K562 (cell line): ENCODE measurements around the gene VAT1L. TPM values are rescaled to one million over a fixed set of nuclear protein-coding genes. Genes with fewer than 3 reads are reported as not detected.

ENCODE experiments used
- CAMTA2 ChIP-seq: fragments of 250-450 bp; sonication (Bioruptor Pico); conservative IDR thresholded peaks from 2 replicates; pipeline ENCODE4 v1.5.1; 2022
- E2F4 ChIP-seq: sonication (generic); formaldehyde crosslinking; IDR thresholded peaks from 2 replicates; pipeline ENCODE4 v1.8.0; 2022; ENCODE audit warnings: mild to moderate bottlenecking, low read depth, missing genetic modification reagents
- FIP1L1 ChIP-seq: fragments of 200-400 bp; formaldehyde crosslinking; IDR thresholded peaks from 2 replicates; pipeline ENCODE4 v1.6.1; 2018; ENCODE audit warnings: mild to moderate bottlenecking, low read depth, low read length; ENCODE audit not compliant: poor library complexity, severe bottlenecking
- LARP7 ChIP-seq: fragments of 450-650 bp; IDR thresholded peaks from 2 replicates; pipeline ENCODE4 v1.6.1; 2016
- MCM7 ChIP-seq, 2 experiments: fragments of 450-650 bp; IDR thresholded peaks; 2 replicates each; pipeline ENCODE4 v1.6.1; 2016 to 2018
- MECOM ChIP-seq: fragments of 250-450 bp; sonication (Bioruptor Pico); IDR thresholded peaks from 2 replicates; pipeline ENCODE4 v1.8.0; 2022; ENCODE audit warnings: inconsistent platforms
- NFIC ChIP-seq: fragments of 450-650 bp; IDR thresholded peaks from 2 replicates; pipeline ENCODE4 v1.6.1; 2017; ENCODE audit warnings: mild to moderate bottlenecking, inconsistent platforms
- PHB2 ChIP-seq: fragments of 450-650 bp; IDR thresholded peaks from 2 replicates; pipeline ENCODE4 v1.6.1; 2017; ENCODE audit warnings: low read depth
- POLR2AphosphoS5 ChIP-seq: IDR thresholded peaks from 2 replicates; pipeline ENCODE4 v1.6.1; 2011; ENCODE audit warnings: mild to moderate bottlenecking, low read depth, low read length, moderate library complexity; ENCODE audit not compliant: control insufficient read depth, insufficient read depth
- SP1 ChIP-seq: sonication (generic); formaldehyde crosslinking; IDR thresholded peaks from 2 replicates; pipeline ENCODE4 v1.8.1; 2022; ENCODE audit warnings: mild to moderate bottlenecking, missing genetic modification reagents
- TCF3 ChIP-seq: sonication (generic); formaldehyde crosslinking; IDR thresholded peaks from 2 replicates; pipeline ENCODE4 v1.4.0; 2020; ENCODE audit warnings: mild to moderate bottlenecking, missing genetic modification reagents
- XRCC5 ChIP-seq: fragments of 200-400 bp; formaldehyde crosslinking; IDR thresholded peaks from 2 replicates; pipeline ENCODE4 v1.6.1; 2017; ENCODE audit warnings: low read depth, mild to moderate bottlenecking, low read length
- ZBTB9 ChIP-seq: fragments of 450-650 bp; formaldehyde crosslinking; IDR thresholded peaks from 2 replicates; pipeline ENCODE4 v1.4.0; 2020; ENCODE audit warnings: mild to moderate bottlenecking, moderate library complexity
- ZNF197 ChIP-seq: fragments of 200-800 bp; sonication (Bioruptor generic); IDR thresholded peaks from 2 replicates; pipeline ENCODE4 v1.6.1; 2016; ENCODE audit warnings: low read depth, missing genetic modification characterization, missing compliant biosample characterization
- ZNF217 ChIP-seq: sonication (generic); formaldehyde crosslinking; IDR thresholded peaks from 2 replicates; pipeline ENCODE4 v1.8.0; 2022; ENCODE audit warnings: mild to moderate bottlenecking, missing genetic modification reagents
- ZNF780A ChIP-seq: fragments of 250-450 bp; sonication (Bioruptor Pico); IDR thresholded peaks from 2 replicates; pipeline ENCODE4 v1.5.0; 2021; ENCODE audit warnings: mild to moderate bottlenecking
- polyA plus RNA-seq, 8 experiments: library from polyadenylated mRNA; depleted of rRNA in 4 of 8; stranded (reverse) in 5 of 8; unstranded in 3 of 8; fragments of >200 nt; fragmentation: Nextera tagmentation in 2 of 8; fragmentation: Illumina TruSeq in 1 of 8; extraction: Ambion mirVana in 2 of 8; extraction: Trizol in 1 of 8; gene quantifications; 2 replicates each; pipeline versions ENCODE4 v1.2.1 to v1.2.3, GENCODE V29; 2011 to 2014; ENCODE audit warnings: inconsistent platforms in 1 of 8, missing spikeins in 1 of 8
- total RNA-seq, 7 experiments: library from RNA; depleted of rRNA in 6 of 7; stranded (reverse); fragments of >200 nt in 6 of 7; fragmentation: Illumina TruSeq in 2 of 7; extraction: Trizol in 2 of 7; gene quantifications; 2 replicates each; pipeline versions ENCODE4 v1.2.1 to v1.2.3, GENCODE V29; 2011 to 2021; ENCODE audit warnings: low replicate concordance in 1 of 7
- TF ChIP-seq, protein P1 (sequence below): fragments of 200-400 bp; formaldehyde crosslinking; IDR thresholded peaks from 2 replicates; pipeline ENCODE4 v1.6.1; 2017; ENCODE audit warnings: mild to moderate bottlenecking, low read depth, low read length, moderate library complexity
- TF ChIP-seq, protein P2 (sequence below): sonication (generic); formaldehyde crosslinking; IDR thresholded peaks from 2 replicates; pipeline ENCODE4 v1.4.0; 2020; ENCODE audit warnings: mild to moderate bottlenecking, missing genetic modification reagents

VAT1L gene
- total and polyA plus RNA-seq, 9 of the 15 experiments (the other 6 are each of a cell fraction or from before 2014, with no cell fraction given): 0.01 TPM; not detected in 8

- TF ChIP-seq PHB2: no peak
- TF ChIP-seq POLR2AphosphoS5: no peak
- no peak for TF ChIP-seq LARP7
- no peak for TF ChIP-seq ZNF217 (CRISPR knock-in tag)
- peak; percentile 24; the same call in 1 of the 2 replicates for TF ChIP-seq NFIC
- TF ChIP-seq MCM7 (IDR thresholded peaks at IDR 0.05): no peak
- TF ChIP-seq XRCC5: no peak
- no peak for TF ChIP-seq ZBTB9 (CRISPR knock-in tag)
- TF ChIP-seq MECOM (CRISPR knock-in tag): no peak
- TF ChIP-seq, protein P1, sequence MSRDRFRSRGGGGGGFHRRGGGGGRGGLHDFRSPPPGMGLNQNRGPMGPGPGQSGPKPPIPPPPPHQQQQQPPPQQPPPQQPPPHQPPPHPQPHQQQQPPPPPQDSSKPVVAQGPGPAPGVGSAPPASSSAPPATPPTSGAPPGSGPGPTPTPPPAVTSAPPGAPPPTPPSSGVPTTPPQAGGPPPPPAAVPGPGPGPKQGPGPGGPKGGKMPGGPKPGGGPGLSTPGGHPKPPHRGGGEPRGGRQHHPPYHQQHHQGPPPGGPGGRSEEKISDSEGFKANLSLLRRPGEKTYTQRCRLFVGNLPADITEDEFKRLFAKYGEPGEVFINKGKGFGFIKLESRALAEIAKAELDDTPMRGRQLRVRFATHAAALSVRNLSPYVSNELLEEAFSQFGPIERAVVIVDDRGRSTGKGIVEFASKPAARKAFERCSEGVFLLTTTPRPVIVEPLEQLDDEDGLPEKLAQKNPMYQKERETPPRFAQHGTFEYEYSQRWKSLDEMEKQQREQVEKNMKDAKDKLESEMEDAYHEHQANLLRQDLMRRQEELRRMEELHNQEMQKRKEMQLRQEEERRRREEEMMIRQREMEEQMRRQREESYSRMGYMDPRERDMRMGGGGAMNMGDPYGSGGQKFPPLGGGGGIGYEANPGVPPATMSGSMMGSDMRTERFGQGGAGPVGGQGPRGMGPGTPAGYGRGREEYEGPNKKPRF: no peak
- no peak for TF ChIP-seq CAMTA2
- TF ChIP-seq, protein P2, sequence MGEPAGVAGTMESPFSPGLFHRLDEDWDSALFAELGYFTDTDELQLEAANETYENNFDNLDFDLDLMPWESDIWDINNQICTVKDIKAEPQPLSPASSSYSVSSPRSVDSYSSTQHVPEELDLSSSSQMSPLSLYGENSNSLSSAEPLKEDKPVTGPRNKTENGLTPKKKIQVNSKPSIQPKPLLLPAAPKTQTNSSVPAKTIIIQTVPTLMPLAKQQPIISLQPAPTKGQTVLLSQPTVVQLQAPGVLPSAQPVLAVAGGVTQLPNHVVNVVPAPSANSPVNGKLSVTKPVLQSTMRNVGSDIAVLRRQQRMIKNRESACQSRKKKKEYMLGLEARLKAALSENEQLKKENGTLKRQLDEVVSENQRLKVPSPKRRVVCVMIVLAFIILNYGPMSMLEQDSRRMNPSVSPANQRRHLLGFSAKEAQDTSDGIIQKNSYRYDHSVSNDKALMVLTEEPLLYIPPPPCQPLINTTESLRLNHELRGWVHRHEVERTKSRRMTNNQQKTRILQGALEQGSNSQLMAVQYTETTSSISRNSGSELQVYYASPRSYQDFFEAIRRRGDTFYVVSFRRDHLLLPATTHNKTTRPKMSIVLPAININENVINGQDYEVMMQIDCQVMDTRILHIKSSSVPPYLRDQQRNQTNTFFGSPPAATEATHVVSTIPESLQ (CRISPR knock-in tag): no peak
- TF ChIP-seq SP1 (CRISPR knock-in tag): no peak
- TF ChIP-seq FIP1L1: no peak
- no peak for TF ChIP-seq ZNF780A
- no peak for TF ChIP-seq TCF3 (CRISPR knock-in tag)
- TF ChIP-seq E2F4 (CRISPR knock-in tag): no peak
- TF ChIP-seq ZNF197: no peak
- TF ChIP-seq, all 486 proteins: peak for 5
Measured at GRCh38 chr16:77937473-77938149, 149.2 kb downstream of the VAT1L start (continued).
